Measurements from ENCODE around the gene SDK2.

Gene SDK2

GRCh38 chr17:73686126-73686525 is 41.9 kb upstream of the SDK2 start:
- Histone ChIP-seq H3K9me2 (replicated peaks; ENCODE audit: control insufficient read depth, low read length) (no peaks in the 10 kb centered on the region), H3K4me3 (ENCODE audit: low read length) (no peak overlapping the region), H3K9me3 (ENCODE audit: control insufficient read depth, insufficient read depth, low read length) (no peaks in the 10 kb centered on the region), H3K4me2 (ENCODE audit: low read length) (no peak overlapping the region), H3K4me1 (ENCODE audit: control insufficient read depth, low read length) (no peaks in the 10 kb centered on the region), H3K79me2 (ENCODE audit: control insufficient read depth, low read length) (no peaks in the 10 kb centered on the region), H3F3A (ENCODE audit: control insufficient read depth, insufficient read depth) (no peaks in the 10 kb centered on the region), H4K20me1 (ENCODE audit: control insufficient read depth, insufficient read depth, low read depth, low read length) (no peaks in the 10 kb centered on the region), H3K27me3 (ENCODE audit: control insufficient read depth, low read length) (no peaks in the 10 kb centered on the region; the same call in 1 of the 2 replicates), H3K27ac (ENCODE audit: low read depth, low read length) (no peak overlapping the region), H3K36me3 (ENCODE audit: control insufficient read depth, low read length) (no peaks in the 10 kb centered on the region)
- TF ChIP-seq CTCF (IDR thresholded peaks at IDR 0.05; ENCODE audit: low read depth, low read length, poor library complexity, severe bottlenecking) (no peak), EZH2phosphoT487 (IDR thresholded peaks at IDR 0.05; ENCODE audit: borderline replicate concordance, low read length) (no peak)

DNA sequence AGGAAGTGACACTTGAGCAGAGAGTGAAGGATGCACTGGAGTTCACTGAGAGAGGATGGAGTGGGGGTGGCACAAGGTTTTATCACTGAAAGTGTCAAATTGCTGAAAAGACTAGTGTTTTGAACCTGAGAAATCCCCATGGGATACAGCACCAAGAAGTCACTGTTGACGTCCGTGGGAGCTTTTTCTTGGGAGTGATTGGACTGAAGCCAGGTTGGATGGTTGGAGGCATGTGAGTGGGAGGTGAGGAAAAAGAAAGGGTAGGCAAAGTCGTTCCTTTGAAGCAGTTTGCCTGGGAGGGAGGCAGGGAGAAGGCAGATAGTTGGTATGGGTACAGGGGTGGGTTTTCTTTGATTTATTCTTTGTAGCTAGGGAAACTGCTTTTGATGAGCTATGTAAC is 39.9 kb upstream of the SDK2 start:
- H3K79me2 ChIP-seq (ENCODE audit: control insufficient read depth, low read length): no peaks in the 10 kb centered on the region
- TF ChIP-seq CTCF (IDR thresholded peaks at IDR 0.05; ENCODE audit: low read depth, low read length, poor library complexity, severe bottlenecking) (no peak), EZH2phosphoT487 (IDR thresholded peaks at IDR 0.05; ENCODE audit: borderline replicate concordance, low read length) (no peak)
- no peak overlapping the region for H3K27ac ChIP-seq (ENCODE audit: low read depth, low read length)
- H3K4me3 ChIP-seq (ENCODE audit: low read length): no peak overlapping the region
- H3K36me3 ChIP-seq (ENCODE audit: control insufficient read depth, low read length): no peaks in the 10 kb centered on the region
- no peaks in the 10 kb centered on the region for H4K20me1 ChIP-seq (ENCODE audit: control insufficient read depth, insufficient read depth, low read depth, low read length)
- H3K4me1 ChIP-seq (ENCODE audit: control insufficient read depth, low read length): no peaks in the 10 kb centered on the region
- H3F3A ChIP-seq (ENCODE audit: control insufficient read depth, insufficient read depth): no peaks in the 10 kb centered on the region
- no peak overlapping the region for H3K4me2 ChIP-seq (ENCODE audit: low read length)
- H3K27me3 ChIP-seq (ENCODE audit: control insufficient read depth, low read length): peaks cover 7% of the 10 kb centered on the region
- no peaks in the 10 kb centered on the region for H3K9me3 ChIP-seq (ENCODE audit: control insufficient read depth, insufficient read depth, low read length)
- H3K9me2 ChIP-seq (replicated peaks; ENCODE audit: control insufficient read depth, low read length): no peaks in the 10 kb centered on the region

- Histone ChIP-seq H3F3A (ENCODE audit: control insufficient read depth, insufficient read depth) (no peaks in the 10 kb centered on the region), H3K27ac (ENCODE audit: low read depth, low read length) (no peak overlapping the region), H3K4me3 (ENCODE audit: low read length) (no peak overlapping the region), H3K36me3 (ENCODE audit: control insufficient read depth, low read length) (no peaks in the 10 kb centered on the region), H4K20me1 (ENCODE audit: control insufficient read depth, insufficient read depth, low read depth, low read length) (no peaks in the 10 kb centered on the region), H3K4me1 (ENCODE audit: control insufficient read depth, low read length) (no peaks in the 10 kb centered on the region), H3K9me2 (replicated peaks; ENCODE audit: control insufficient read depth, low read length) (no peaks in the 10 kb centered on the region), H3K79me2 (ENCODE audit: control insufficient read depth, low read length) (no peaks in the 10 kb centered on the region), H3K4me2 (ENCODE audit: low read length) (no peak overlapping the region), H3K9me3 (ENCODE audit: control insufficient read depth, insufficient read depth, low read length) (no peaks in the 10 kb centered on the region), H3K27me3 (ENCODE audit: control insufficient read depth, low read length) (peaks cover 10% of the 10 kb centered on the region)
- TF ChIP-seq EZH2phosphoT487 (IDR thresholded peaks at IDR 0.05; ENCODE audit: borderline replicate concordance, low read length): no peak
- no peak for TF ChIP-seq CTCF (IDR thresholded peaks at IDR 0.05; ENCODE audit: low read depth, low read length, poor library complexity, severe bottlenecking)
Observed at GRCh38 chr17:73683771-73684170, 39.5 kb upstream of the SDK2 start.

- TF ChIP-seq EZH2phosphoT487 (IDR thresholded peaks at IDR 0.05; ENCODE audit: borderline replicate concordance, low read length) (no peak), CTCF (IDR thresholded peaks at IDR 0.05; ENCODE audit: low read depth, low read length, poor library complexity, severe bottlenecking) (no peak)
- H3K4me3 ChIP-seq (ENCODE audit: low read length): no peak overlapping the region
- H4K20me1 ChIP-seq (ENCODE audit: control insufficient read depth, insufficient read depth, low read depth, low read length): no peaks in the 10 kb centered on the region
- H3K4me1 ChIP-seq (ENCODE audit: control insufficient read depth, low read length): no peaks in the 10 kb centered on the region
- peaks cover 10% of the 10 kb centered on the region for H3K27me3 ChIP-seq (ENCODE audit: control insufficient read depth, low read length)
- no peaks in the 10 kb centered on the region for H3K9me3 ChIP-seq (ENCODE audit: control insufficient read depth, insufficient read depth, low read length)
- no peaks in the 10 kb centered on the region for H3K9me2 ChIP-seq (replicated peaks; ENCODE audit: control insufficient read depth, low read length)
- H3K79me2 ChIP-seq (ENCODE audit: control insufficient read depth, low read length): no peaks in the 10 kb centered on the region
- H3F3A ChIP-seq (ENCODE audit: control insufficient read depth, insufficient read depth): no peaks in the 10 kb centered on the region
- H3K36me3 ChIP-seq (ENCODE audit: control insufficient read depth, low read length): no peaks in the 10 kb centered on the region
- no peak overlapping the region for H3K4me2 ChIP-seq (ENCODE audit: low read length)
- no peak overlapping the region for H3K27ac ChIP-seq (ENCODE audit: low read depth, low read length)
Observed at GRCh38 chr17:73681946-73682345, 37.7 kb upstream of the SDK2 start.

Data from DOHH2 (cell line).